ES-I3 (cell line): ENCODE measurements around the gene ARVCF.

Source experiments
- H3K36me3 ChIP-seq: 2 replicates; pipeline ENCODE4 v1.6.1; 2013; ENCODE audit warnings: mild to moderate bottlenecking, low read length, control low read depth, moderate library complexity; ENCODE audit not compliant: insufficient read depth
- H3K4me1 ChIP-seq: 2 replicates; pipeline ENCODE4 v1.6.1; 2013; ENCODE audit warnings: mild to moderate bottlenecking, control low read depth, low read length; ENCODE audit not compliant: insufficient read depth
- H3K9ac ChIP-seq: 2 replicates; pipeline ENCODE4 v1.6.1; 2013; ENCODE audit warnings: low read depth, mild to moderate bottlenecking, low read length, moderate library complexity
- H3K9me3 ChIP-seq: 2 replicates; pipeline ENCODE4 v1.6.1; 2013; ENCODE audit warnings: mild to moderate bottlenecking, low read length, moderate library complexity; ENCODE audit not compliant: control insufficient read depth, insufficient read depth

The ARVCF gene, protein sequence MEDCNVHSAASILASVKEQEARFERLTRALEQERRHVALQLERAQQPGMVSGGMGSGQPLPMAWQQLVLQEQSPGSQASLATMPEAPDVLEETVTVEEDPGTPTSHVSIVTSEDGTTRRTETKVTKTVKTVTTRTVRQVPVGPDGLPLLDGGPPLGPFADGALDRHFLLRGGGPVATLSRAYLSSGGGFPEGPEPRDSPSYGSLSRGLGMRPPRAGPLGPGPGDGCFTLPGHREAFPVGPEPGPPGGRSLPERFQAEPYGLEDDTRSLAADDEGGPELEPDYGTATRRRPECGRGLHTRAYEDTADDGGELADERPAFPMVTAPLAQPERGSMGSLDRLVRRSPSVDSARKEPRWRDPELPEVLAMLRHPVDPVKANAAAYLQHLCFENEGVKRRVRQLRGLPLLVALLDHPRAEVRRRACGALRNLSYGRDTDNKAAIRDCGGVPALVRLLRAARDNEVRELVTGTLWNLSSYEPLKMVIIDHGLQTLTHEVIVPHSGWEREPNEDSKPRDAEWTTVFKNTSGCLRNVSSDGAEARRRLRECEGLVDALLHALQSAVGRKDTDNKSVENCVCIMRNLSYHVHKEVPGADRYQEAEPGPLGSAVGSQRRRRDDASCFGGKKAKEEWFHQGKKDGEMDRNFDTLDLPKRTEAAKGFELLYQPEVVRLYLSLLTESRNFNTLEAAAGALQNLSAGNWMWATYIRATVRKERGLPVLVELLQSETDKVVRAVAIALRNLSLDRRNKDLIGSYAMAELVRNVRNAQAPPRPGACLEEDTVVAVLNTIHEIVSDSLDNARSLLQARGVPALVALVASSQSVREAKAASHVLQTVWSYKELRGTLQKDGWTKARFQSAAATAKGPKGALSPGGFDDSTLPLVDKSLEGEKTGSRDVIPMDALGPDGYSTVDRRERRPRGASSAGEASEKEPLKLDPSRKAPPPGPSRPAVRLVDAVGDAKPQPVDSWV

DNA sequence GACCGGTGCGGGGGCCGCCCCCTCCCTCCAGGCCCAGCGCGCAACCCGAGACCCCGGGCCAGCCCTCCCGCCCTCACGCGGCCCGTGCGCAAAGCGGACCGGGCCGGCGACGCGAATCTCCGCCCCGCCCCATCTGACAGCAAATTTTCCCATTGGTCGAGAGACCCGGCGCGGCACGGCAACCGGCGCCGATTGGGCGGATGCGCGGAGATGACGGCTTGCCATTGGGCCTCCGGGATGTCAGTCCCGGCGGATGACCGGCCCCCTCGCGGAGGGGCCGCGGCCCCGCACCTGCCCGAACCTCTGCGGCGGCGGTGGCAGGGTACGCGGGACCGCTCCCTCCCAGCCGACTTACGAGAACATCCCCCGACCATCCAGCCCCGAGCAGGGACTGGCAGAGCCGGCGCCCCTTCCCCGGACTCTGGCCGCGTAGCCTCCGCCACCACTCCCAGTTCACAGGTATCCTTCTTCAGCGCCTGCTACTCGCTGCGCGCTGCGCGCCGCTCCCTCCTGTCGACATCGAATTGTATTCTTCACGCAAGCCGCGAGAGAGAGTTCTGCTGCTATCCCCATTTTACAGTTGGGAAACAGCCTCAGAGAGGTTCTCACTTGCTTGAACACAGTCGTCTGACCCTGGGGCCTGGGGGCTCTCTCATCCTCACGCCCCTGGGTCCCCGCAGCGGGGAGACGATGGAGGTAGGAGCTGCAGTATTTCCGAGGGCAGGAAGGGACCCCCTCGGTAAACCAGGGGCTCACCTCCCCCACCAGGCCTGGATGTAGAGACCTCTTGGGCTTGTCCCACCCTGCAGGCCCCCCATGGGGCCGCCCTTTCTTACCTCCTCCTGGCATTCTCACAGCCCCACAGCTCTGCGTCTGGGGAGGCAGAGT, at the start of gene ARVCF:
ARVCF (minus strand) TSS at position 90 of the 888 bp plus-strand sequence. CDS start 26,029 bp downstream, outside the sequence.
- Histone ChIP-seq H3K4me1 (peaks cover 6% of the 10 kb centered on the region), H3K9ac (peak within 1 kb of the TSS; percentile 76), H3K9me3 (no peaks in the 10 kb centered on the region), H3K36me3 (no peaks in the 10 kb centered on the region)

DNA sequence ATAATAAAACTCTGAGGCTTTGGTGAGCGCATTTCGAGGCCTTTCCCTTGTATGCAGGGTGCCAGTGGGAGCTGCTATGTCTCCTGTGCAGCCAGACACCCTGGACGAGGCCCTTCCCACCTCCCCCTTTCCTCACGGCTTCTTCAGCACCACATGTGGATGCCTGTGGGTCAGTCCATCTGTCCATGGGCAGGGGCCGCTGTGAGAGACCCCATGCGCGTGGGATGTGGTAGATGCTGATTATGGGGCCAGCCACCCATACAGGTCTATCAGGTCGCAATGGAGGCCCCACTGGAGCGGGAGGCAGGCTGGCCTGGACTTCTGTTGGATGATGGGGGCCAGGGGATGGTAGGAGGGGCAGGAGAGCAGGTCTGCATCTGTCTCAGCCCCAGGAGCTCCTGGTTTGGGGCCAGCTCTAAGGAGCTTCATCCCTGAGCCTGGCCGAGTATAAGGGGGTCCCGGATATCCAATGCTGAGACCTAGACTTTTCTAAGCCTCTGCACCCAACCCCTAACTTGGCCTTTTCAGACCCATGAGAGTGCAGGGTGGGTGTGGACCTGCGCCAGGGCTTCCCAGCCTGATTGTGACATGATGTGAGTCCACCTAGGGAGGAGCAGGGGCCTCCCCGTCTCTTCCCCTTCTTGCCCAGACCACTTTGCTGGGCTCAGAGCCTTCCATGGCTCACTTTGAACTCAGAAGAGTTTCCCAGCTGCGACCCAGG, 49.4 kb upstream of the ARVCF start:
- Histone ChIP-seq H3K4me1 (no peaks in the 10 kb centered on the region; the same call in 1 of the 2 replicates), H3K36me3 (no peaks in the 10 kb centered on the region), H3K9me3 (no peaks in the 10 kb centered on the region), H3K9ac (no peak overlapping the region)

DNA sequence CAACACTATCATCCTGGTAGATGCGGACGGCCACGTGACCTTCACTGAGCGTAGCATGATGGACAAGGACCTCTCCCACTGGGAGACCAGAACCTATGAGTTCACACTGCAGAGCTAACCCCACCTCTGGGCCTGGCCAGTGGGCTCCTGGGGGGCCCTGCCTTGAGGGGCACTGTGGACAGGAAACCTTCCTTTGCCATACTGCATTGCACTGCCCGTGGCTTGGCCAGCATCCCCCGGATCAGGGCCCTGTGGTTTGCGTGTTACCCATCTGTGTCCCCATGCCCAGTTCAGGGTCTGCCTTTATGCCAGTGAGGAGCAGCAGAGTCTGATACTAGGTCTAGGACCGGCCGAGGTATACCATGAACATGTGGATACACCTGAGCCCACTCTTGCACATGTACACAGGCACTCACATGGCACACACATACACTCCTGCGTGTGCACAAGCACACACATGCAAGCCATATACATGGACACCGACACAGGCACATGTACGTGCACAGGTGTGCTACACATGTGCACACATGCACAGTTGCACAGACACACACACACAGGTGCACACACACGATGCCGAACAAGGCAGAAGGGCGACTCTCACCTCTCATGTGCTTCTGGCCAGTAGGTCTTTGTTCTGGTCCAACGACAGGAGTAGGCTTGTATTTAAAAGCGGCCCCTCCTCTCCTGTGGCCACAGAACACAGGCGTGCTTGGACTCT, 48.1 kb upstream of the ARVCF start:
- H3K4me1 ChIP-seq, result no peaks in the 10 kb centered on the region; the same call in 1 of the 2 replicates
- H3K36me3 ChIP-seq, result no peaks in the 10 kb centered on the region
- H3K9me3 ChIP-seq, result no peaks in the 10 kb centered on the region
- H3K9ac ChIP-seq, result no peak overlapping the region

DNA sequence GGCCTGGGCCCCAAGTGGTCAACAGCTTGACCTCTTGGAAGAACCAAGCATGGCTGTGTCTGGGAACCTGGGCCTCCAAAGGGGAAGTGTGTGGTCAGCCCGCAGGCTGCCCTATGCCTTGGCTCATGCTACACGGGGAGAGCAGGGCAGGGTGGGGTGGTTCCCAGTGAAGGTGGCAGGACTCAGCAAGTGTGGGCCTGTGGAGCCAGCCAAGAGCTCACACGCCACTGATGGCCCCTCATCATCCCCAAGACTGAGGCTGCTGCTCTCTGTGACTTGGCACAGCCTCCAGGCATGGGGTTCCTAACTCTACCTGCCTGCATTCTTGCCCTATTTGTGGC, 47.5 kb upstream of the ARVCF start:
- H3K9ac ChIP-seq, result no peak overlapping the region
- no peaks in the 10 kb centered on the region for H3K36me3 ChIP-seq
- no peaks in the 10 kb centered on the region for H3K9me3 ChIP-seq
- H3K4me1 ChIP-seq, result no peaks in the 10 kb centered on the region; the same call in 1 of the 2 replicates

DNA sequence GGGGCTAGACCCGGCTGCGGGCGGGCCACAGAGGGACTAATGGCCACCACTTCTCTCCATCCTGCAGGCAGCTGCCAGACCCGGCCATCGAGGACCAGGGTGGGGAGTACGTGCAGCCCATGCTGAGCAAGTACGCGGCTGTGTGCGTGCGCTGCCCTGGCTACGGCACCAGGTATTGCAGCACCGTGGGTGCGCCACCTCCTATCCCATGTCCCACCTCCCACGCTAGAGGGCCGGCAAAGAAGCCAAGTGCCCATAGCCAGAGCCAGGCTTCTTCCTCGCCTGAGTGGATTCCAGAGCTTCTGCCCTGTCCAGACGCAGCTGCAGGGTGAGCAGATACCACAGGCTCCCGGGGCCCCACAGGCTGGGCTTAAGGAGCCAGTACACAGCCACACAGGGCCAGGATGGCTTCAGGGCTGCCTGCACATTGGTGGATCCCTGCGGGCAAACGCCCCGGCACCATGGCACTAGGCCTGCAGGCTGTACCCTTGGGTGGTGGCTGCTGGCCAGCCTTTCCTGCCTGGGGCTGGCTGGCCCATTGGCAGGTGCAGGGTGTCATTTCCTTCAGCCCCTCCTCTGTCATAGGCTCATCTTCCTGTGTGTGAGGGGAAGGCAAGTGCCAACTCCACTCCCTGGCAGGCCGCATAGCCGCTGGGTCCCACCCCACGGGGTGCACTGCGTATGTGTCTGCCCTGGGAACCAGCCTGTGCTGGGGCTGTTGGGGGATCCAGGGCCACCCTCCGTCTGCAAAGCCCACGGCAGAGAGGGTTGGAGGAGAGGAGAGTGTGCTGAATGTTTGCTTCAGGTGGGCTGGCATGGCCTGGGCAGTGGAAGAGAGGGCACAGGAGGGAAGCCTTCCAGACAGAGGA, 46.9 kb upstream of the ARVCF start:
- Histone ChIP-seq H3K9ac (no peak overlapping the region), H3K9me3 (no peaks in the 10 kb centered on the region), H3K4me1 (no peaks in the 10 kb centered on the region; the same call in 1 of the 2 replicates), H3K36me3 (no peaks in the 10 kb centered on the region)

DNA sequence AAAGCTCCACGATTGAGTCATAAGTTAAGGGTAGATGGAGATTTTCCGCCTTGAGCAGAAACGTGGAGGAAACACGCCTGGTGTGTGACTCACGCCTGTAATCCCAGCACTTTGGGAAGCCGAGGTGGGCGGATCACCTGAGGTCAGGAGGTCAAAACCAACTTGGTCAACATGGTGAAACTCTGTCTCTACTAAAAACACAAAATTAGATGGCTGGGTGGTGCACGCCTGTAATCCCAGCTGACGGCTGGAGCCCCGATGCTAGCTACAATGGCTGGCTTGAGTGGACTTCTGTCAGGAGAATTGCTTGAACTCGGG, 46.1 kb upstream of the ARVCF start:
- Histone ChIP-seq H3K36me3 (no peaks in the 10 kb centered on the region), H3K9me3 (no peaks in the 10 kb centered on the region)

DNA sequence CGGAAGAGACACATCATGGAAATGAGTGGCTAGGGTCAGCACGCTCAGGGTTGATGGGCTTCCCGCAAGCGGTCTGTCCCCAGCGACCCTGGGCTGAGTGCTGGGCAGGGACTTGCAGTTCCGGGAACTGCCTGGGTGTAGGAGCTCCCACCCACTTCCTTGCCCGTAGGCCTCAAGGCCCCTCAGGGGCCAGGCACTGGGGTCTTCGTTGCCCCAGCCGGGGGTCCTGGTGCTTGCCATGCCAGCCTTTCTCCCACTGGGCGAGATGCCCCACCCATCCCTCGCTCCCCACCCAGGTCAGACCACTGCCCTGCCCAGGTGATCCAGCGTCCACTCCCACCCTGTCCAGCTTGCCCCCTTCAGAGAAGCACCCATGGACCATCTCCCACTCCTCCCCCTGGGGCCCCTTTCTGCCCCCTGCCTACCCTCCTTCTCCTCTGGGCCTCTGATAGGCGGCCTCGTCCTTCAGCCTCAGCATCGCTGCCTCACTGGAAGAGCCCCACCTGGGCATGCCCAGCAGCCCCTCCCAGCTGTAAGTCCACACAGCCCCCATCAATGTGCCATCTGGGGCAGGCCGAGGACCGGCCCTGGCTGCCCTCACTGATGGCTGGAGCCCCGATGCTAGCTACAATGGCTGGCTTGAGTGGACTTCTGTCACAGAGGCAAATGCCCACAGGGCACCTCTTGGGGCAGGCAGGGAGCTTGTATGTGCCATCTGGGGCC, 45.6 kb upstream of the ARVCF start:
- H3K36me3 ChIP-seq, result no peaks in the 10 kb centered on the region
- no peak overlapping the region for H3K9ac ChIP-seq
- no peaks in the 10 kb centered on the region; the same call in 1 of the 2 replicates for H3K4me1 ChIP-seq
- no peaks in the 10 kb centered on the region for H3K9me3 ChIP-seq

More for the DNA sequence above, 46.1 kb upstream of the ARVCF start:
- Histone ChIP-seq H3K9ac (no peak overlapping the region), H3K4me1 (no peaks in the 10 kb centered on the region; the same call in 1 of the 2 replicates)

DNA sequence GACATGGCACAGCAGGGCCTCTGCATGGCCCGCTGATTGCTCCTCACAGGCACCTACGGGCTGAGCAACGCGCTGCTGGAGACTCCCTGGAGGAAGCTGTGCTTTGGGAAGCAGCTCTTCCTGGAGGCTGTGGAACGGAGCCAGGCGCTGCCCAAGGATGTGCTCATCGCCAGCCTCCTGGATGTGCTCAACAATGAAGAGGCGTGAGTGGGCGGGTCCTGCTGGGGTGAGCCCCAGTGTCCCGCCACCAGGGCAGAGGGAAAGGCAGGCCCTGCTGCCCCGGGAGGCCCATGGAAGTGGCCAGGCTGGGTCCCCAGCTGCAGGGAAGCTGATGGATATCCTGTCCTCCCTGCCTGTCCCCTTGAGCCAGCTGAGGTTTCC, 44.8 kb upstream of the ARVCF start:
- Histone ChIP-seq H3K36me3 (no peaks in the 10 kb centered on the region), H3K9me3 (no peaks in the 10 kb centered on the region), H3K9ac (no peak overlapping the region), H3K4me1 (no peaks in the 10 kb centered on the region; the same call in 1 of the 2 replicates)

DNA sequence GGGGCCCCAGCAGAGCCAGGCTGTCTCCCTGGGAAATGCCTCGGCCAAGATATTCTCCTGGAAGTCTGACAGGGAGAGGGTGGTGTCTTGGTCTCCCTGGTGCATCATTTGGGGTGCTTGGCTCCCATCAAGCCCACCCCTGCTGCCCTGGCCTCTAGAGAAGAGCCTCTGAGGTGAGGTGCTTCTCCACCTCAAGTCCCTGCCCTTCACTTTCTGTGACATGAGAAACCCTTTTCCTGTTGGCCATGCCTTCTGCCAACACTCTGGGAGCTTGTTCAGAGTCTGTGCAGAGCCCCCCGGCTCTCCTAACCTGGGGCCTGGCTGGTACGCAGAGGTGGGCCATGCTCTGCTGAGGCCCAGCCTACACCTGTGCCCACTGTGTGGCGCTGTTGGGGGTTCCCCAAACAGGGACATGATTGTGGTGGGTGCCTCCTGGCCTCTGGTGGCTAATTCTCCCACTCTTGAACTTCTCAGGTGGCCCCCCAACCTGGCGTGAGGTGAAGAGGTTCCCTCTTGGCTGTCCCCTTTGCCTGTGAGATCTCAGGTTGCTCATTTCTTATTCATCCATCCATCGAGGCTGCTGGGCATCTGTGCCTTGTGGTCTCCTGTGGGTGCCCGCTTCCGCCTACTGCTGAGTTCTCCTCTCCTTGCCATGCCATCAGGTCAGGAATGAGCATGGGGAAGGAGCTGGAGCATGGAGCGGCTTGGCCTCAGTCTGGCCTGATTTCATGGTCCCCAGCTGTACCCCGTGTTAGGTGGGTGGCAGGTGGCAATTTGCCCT, 44.3 kb upstream of the ARVCF start:
- no peaks in the 10 kb centered on the region for H3K36me3 ChIP-seq
- no peaks in the 10 kb centered on the region for H3K9me3 ChIP-seq
- no peaks in the 10 kb centered on the region; the same call in 1 of the 2 replicates for H3K4me1 ChIP-seq
- no peak overlapping the region for H3K9ac ChIP-seq

DNA sequence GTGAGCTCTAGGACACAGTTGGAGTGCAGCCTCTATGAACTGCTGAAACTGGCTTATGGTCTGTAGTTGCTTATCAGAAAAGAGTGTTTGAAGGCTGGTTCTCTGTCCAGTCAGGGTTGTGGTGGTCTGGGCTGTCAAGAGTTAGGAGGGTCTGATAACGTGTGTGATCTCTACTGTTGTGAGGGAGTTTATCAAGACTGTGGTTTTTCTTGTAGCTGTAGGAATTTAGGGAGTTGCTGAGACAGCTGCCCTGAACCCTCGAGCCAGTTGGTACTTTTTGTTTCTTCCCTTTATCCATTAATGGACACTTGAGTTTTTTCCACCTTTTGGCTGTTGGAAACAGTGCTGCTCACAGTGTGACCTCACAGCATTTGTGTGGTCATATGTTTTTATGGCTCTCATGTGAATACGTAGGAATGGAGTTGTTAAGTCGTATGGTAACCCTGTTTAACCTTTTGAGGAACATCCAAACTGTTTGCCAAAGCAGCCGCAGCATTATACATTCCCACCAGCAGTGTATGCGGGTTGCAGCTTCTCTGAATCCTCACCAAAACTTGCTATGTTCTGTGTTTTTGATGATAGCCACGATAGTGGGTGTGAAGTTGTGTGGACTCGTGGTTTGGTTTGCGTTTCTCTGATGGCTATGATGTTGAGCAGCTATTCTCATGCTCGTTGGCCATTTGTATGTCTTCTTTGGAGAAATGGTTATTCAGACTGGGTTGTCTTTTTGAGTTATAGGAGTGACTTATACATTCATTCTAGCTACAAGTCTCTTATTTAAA, 42.6 kb upstream of the ARVCF start:
- no peaks in the 10 kb centered on the region for H3K9me3 ChIP-seq
- no peak overlapping the region for H3K9ac ChIP-seq
- no peaks in the 10 kb centered on the region for H3K36me3 ChIP-seq
- H3K4me1 ChIP-seq, result no peaks in the 10 kb centered on the region; the same call in 1 of the 2 replicates
